Stomach (tissue), 4 donors: ENCODE results near the gene LHFPL2.

ENCODE experiments used
- EP300 ChIP-seq: sonication (generic); formaldehyde crosslinking; IDR thresholded peaks from one replicate; pipeline ENCODE4 v1.6.1; 2017; ENCODE audit warnings: antibody characterized with exemption
- POLR2A ChIP-seq, 4 donors: fragments of 450-650 bp; IDR thresholded peaks; one replicate each; pipeline ENCODE4 v1.6.1; 2016; ENCODE audit warnings: antibody characterized with exemption in 4 of 4, control low read depth in 2 of 4, mild to moderate bottlenecking in 1 of 4, moderate library complexity in 1 of 4
- POLR2AphosphoS5 ChIP-seq, 3 donors: sonication (generic); formaldehyde crosslinking; IDR thresholded peaks; one replicate each; pipeline ENCODE4 v1.6.1; 2016; ENCODE audit warnings: antibody characterized with exemption in 3 of 3
- TF ChIP-seq, protein P1 (sequence below), 7 experiments: fragments of 450-650 bp in 4 of 7; fragments of 200-600 bp in 3 of 7; sonication (generic) in 3 of 7; IDR thresholded peaks; one replicate each; pipeline ENCODE4 v1.5.1; 2016 to 2019; ENCODE audit warnings: antibody characterized with exemption in 7 of 7, control low read depth in 2 of 7, mild to moderate bottlenecking in 1 of 7

GRCh38 chr5:78534148-78534904, 114.2 kb downstream of the LHFPL2 start:
- TF ChIP-seq EP300 (no peak), POLR2AphosphoS5 (IDR thresholded peaks at IDR 0.05) (no peak), POLR2A (IDR thresholded peaks at IDR 0.05) (no peak)
- TF ChIP-seq, protein P1, sequence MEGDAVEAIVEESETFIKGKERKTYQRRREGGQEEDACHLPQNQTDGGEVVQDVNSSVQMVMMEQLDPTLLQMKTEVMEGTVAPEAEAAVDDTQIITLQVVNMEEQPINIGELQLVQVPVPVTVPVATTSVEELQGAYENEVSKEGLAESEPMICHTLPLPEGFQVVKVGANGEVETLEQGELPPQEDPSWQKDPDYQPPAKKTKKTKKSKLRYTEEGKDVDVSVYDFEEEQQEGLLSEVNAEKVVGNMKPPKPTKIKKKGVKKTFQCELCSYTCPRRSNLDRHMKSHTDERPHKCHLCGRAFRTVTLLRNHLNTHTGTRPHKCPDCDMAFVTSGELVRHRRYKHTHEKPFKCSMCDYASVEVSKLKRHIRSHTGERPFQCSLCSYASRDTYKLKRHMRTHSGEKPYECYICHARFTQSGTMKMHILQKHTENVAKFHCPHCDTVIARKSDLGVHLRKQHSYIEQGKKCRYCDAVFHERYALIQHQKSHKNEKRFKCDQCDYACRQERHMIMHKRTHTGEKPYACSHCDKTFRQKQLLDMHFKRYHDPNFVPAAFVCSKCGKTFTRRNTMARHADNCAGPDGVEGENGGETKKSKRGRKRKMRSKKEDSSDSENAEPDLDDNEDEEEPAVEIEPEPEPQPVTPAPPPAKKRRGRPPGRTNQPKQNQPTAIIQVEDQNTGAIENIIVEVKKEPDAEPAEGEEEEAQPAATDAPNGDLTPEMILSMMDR (IDR thresholded peaks at IDR 0.05): no peak
